Glomerular visceral epithelial cell (primary cell): Measurements from ENCODE around the gene NRF1.
"Not testable (repeated sequence)": the region's sequence is repeated elsewhere in the genome, so short reads cannot be mapped to it uniquely, and the experiment has no call there.

Source experiments
- DNase-seq: peaks from one replicate; pipeline ENCODE4 v3.0.0-alpha.2; 2016; ENCODE audit errors: extremely low spot score

The NRF1 gene

DNA sequence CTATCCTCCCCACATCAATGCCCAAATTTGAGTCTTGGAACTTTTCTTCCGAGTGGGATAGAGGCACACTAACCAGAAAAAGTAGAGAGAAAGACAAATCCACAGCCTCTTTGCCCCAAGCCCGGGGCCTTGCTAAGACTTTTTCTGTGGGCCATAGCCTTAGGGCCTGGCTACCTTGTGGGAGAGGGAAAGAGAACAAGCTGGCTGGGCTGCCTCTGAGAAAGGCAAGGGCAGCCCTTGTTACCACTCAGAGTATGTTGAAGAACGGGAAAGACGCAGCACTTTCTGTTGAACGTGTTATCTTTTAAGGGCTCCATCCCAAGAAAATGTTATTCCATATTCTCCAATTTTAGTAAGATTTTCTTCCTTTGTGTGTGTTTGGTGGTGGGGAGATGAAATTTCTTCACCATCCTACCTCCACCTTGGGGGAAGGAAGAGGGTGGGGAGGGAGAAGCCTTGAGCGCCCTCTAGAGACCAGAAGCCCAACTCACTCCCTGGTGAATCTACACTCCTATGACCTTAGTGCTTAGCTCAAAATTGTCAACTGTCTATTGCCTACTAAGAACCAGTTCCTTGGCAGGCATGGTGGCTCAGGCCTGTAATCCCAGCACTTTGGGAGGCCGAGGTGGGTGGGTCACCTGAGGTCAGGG is 3.9 kb upstream of the NRF1 start:
- peak; percentile 35 for DNase-seq

DNA sequence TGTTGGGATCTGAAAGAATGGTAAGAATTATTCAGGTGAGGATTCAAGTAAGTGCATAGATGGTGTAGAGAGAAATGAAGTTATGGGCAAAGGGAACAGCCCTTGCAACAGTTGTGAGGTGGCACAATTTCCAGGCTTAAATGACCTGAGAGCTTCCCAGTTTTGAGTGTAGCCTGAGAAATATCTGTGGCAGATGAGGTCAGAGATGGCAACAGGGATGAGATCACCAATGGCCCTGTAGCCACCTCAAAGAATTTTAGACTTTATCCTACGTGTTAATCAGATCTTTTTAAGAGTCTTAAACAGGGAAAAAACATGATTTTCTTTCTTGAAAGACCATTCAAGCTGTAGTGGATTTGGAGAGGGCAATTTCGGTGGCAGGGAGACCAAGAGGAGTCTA is 1.9 kb upstream of the NRF1 start:
- DNase-seq, result peak; percentile 50

DNA sequence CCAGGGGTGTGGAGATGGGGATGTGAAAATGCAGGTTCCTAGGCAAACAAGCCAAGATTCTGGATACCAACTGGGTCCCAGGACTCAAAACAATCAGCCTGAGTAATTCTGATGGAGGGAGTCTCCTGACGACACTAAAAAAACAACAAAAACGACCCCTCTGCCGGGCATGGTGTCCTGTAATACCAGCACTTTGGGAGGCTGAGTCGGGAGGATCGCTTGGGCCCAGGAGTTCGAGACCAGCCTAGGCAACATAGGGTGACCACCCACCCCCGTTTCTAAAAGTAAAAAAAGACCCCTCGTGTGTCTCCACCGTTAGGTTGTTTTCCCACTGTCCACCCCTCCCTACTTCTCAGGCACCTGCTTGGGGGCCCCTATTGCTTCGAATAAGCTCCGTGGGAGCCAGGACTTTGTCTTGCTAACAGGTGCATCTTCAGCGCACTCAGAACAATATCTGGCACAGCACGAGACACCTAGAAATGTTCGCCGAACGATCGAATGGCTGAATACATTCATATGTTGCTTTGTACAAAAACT is 743 bp upstream of the NRF1 start:
- DNase-seq, result no peak

DNA sequence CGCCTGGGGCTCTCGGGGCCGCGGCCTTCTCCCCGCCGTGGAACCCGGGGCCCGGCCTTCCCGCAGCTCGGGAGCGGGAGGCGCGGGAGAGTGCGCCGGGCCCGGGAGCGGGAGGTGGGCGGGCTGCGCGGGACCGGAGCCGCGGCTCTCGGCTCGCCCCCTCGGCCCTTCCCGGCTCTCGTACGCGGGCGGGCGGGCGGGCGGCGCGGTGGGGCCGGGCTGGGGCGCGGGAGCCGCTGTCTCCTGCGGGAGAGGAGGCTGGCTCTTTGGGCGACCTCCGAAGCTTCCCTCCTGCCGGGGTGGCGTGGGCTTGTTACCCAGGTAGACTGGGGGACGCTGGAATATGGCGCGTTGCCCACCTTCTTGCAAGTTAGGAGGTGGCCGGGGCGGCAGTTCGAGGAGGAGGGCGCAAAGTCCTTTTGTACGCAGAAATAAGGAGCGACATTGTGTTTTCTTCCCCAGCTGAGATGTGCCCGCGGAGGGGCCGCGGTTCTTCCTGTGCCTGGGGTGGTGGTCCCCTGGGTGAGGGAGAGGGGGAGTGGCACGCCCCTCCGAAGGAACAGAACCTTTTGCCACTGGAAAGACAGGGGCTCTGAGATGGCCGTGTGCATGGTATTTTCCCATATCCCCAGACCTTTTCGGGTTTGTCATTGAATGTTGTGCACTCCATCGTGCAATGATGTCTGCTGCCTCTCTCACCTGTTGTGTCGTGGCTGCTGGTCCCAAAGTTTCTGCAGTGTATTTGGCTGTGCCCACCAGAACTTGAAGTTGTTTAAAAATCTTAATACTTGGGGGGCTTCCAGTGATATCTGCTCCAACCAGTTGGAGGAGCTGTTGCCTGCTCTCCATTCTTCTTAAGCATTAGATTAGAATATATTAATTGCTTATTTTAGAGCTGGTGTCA is 844 bp downstream of the NRF1 start:
- peak; percentile 24 for DNase-seq

DNA sequence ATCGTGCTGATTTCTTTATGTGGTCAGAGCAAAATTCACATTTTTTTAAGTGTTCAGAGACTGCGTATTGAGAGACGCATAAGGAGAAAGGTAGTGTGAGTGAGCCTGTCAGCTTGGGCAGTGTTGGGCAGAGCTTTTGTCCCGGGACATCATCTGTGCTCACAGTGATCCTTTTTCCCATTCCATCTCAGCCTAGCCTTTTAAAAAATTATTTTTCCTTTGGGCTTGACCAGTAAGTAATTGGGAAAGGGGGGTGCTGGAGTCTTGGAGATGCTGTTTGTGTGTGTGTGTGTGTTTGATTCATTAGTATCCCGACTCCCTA is 1.5 kb downstream of the NRF1 start:
- DNase-seq, result no peak

DNA sequence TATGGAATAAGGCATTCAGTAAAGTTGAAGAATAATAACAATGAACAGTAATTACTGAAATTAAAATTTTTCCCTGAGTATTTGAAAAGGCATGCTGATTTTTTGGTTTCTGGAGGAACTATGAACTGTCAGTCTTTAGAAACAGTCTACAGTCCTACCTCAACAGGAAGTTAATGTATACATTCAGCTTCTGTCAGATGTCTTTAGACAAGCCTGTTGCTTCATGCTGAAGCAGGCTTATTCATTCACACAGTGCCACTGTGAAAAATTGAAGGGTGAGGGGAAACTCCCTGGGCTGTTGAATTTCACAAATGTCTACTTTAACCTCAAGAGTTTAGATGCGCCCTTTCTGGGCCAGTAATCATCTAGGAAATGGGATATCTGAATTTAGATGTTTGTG is 3.5 kb downstream of the NRF1 start:
- DNase-seq, result peak; percentile 13

DNA sequence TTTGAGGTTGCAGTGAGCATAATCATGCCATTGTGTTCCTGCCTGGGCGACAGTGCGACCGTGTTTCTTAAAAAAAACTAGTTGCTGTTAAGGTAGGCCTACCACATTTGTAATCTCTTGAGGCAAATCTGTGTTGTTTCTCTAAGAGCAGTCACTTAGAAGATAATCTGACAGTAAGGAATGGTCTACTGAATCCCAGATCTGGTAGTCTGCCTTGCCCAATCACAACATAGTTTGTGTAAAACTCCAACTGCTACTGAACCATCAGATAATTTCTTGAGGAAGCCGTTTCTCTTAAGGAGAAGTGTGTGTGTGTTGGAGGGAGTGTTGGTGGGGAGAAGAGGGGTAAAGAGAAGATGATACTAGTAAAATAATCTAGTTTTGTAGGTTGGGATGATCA is 5.0 kb downstream of the NRF1 start:
- no peak for DNase-seq

DNA sequence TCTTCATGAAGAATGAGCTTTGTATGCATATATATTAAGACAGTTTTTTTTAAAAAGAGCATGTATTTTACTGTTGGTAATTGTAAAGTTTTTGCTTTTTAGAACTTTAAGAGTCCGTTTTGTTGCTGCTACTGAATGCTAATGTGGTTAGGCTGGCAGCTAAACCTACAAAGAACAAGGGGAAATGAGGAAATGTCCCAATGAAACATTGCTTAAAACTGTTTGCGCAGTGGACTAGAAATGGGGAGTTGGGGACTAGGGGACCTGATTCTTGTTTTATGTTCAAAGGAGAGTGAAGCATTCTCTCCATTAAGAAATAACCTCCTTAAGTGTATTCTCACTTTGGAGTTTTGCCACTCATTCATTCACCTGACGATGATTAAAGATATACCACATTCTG is 5.7 kb downstream of the NRF1 start:
- no peak for DNase-seq

DNA sequence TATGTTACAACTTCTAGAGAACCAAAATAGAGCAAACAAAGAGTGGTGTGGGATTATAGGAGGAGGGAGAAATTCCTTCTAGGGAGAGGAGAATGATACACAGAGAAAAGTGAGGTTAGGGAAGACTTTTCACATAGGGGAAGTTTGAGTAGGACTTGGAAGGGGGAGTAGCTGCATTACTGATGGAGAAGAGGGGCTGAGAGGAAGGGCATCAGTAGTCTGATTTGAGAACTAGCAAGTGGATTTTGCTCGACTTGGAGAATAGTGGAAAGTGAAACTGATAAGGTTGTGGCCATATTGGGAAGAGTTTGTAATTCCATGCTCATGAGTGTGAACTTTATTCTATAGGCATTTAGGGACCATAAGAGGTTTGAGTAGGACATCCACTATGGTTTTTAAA is 6.1 kb downstream of the NRF1 start:
- DNase-seq, result no peak

DNA sequence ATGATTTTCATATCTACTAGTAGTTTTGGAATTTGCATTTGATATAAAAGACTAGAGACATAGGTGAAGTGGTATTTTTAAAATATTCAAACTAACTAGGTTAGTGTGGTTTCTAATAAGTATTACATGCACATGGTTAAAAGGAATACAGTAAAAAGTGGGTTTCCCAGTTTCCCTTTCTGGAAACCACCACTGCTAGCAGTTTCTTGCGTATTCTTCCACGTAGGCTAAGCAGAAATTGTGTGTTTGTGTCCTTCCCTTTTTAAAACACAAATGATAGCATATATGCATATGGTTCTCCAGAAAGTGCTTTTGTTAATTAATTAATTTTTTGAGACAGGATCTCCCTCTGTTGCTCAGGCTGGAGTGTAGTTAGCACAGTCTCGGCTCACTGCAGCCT is 15.4 kb downstream of the NRF1 start:
- no peak for DNase-seq

DNA sequence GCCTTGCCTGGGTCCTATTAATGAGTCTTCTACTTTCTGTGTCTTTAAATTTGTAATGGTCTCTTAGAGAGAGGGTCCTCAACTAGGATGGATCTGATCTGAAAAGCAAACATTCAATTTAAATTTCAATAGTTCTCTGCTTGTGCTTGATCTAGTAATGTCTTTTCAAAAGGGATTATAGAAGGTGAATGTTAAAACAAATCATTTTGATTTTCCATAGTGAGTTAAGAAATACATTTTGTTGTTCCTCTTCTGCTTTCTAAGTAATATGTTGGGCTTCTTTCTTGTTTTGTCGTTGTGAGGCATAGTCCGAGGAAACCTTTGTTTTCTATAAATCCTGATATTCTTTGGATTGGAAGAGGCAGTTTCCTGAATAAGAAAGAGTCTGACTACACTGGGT is 18.8 kb downstream of the NRF1 start:
- no peak for DNase-seq

DNA sequence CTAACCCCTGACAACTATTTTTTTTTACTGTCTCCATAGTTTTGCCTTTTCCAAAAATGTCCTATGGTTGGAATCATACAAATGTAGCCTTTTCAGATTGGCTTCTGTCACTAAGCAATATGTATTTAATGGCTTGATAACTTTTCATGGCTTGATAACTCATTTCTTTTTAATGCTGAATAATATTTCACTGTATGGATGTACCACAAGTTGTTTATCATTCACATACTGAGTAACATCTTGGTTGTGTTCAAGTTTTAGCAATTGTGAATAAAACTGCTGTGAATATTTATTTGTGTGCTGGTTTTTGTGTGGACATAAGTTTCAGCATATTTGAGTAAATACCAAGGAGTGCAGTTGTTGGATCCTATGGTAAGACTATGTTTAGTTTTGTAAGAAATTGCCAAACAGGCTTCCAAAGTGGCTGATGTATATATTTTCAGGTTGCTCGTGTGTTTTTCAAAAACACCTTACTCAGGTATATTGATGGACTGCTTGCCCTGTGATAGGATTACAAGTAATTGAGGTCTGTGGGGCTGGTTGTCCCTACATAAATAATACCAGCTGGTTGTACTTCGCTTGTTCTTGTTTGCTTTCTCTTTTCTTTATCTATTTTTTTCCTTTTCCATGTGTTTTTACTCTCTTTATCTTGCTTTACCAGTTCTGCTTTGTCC is 23.0 kb downstream of the NRF1 start:
- DNase-seq, result no peak

DNA sequence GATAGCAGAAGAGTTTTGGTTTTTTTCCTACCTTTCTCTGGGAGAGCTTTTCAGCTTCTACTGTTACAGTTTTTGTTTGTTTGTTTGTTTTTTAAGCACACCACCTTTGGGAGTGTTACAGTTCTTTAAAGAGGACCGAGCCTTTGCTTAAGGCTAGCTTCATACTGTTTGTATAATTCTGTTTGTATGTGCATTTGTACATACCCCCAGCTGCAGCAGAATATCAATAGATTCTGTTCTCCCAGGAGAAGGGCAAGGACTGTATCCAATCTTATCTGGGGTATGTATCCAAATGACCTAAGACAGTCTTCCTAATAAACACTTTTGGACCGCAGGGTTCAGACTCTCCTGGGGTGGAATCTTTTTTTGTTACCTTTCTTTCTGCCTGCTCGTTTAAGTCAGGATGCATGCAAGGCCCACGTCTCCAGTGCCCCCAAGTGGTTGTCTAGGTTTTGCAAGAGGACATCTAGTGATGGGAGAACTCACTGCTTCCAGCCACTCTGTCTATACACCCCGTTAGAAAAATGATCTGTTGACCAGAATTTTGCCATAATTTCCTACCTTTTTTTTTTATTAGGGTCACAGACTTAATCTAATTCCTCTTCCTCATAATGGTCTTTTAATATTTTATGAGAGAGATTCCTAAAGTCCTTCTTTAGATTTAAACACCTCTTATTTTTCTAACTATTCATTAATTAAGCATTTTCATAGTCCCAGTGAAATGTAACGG is 23.9 kb downstream of the NRF1 start:
- peak; percentile 66 for DNase-seq

DNA sequence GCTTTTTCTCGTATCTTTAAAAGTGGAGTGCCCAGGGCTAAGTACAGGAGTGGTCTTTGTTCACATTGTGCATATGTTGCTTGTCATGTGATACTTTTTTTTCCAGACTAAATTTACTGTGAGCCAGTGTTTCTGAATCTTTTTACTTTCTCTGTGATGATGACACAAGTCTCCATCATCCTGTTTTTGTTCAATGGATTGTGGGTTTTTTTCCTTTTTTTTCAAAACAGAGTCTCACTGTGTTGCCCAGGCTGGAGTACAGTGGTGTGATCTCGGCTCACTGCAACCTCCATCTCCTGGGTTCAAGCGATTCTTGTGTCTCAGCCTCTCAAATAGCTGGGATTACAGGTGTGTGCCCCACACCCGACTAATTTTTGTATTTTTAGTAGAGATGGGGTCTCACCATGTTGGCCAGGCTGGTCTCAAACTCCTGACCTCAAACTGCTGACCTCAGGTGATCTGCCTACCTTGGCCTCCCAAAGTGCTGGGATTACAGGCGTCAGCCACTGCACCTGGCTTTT is 24.6 kb downstream of the NRF1 start:
- not testable (repeated sequence) for DNase-seq

DNA sequence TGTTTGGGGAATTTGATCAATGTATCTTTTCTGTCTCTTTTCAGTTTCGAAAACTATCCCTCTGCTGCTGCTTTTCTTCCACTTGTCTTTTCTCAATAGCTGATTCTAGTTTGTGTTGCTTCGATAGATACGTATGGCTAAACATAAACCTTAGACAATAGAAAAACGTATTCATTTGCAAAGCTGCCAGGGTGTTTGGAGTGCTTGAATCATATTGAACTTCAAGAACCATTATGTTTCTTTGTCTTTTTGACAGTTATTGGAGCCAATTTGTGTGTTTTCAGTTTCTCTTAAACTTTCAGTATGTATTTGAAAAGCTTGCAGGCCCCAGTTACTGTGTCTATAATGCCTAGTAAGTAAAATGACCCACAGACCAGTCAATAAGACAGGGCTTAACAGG is 25.1 kb downstream of the NRF1 start:
- no peak for DNase-seq

DNA sequence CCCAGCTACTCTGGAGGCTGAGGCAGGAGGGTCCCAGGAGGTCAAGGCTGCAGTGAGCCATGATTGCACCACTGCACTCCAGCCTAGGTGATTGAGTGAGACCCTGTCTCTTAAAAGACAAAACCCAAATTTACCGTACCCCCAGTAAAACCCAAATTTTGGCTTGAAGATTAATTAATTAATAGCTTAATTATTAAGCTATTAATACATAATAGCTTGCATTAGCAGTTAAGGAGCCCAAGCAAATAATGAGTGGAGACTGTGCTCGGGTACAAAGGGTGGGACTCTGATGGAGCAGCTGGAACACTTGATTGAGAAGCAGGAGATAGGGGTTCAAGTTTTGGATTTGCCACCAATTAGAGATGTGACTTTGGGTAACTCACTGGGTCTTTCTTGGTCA is 28.9 kb downstream of the NRF1 start:
- DNase-seq, result no peak

DNA sequence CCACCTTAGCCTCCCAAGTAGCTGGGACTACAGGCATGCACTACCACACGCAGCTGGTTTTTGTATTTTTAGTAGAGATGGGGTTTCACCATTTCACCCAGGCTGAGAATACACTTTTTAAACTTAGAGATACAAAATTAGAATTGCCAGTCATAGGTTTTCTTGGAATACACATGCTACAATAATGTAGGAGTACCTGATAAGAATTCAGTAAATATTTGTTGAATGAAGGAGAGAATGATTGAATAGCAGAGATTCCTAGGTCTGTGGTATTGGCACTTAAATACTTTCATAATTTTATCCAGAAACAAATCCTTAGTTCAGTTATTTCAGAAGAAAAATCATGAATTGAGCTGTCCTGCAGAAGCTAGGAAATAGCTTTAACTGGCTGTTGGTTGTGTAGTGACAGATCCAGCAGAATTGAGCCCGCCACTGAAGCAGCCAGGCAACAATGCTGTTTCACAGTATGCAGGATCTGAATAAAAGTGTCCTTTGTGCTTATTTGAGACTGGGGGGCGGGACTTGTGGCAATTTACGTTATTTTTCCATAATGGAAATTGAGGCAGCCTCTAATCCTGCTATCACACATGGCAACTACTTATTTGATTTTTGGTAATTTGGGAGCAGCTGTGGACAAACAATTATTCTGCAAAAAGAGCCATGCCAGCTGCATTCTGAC is 31.5 kb downstream of the NRF1 start:
- DNase-seq, result no peak

DNA sequence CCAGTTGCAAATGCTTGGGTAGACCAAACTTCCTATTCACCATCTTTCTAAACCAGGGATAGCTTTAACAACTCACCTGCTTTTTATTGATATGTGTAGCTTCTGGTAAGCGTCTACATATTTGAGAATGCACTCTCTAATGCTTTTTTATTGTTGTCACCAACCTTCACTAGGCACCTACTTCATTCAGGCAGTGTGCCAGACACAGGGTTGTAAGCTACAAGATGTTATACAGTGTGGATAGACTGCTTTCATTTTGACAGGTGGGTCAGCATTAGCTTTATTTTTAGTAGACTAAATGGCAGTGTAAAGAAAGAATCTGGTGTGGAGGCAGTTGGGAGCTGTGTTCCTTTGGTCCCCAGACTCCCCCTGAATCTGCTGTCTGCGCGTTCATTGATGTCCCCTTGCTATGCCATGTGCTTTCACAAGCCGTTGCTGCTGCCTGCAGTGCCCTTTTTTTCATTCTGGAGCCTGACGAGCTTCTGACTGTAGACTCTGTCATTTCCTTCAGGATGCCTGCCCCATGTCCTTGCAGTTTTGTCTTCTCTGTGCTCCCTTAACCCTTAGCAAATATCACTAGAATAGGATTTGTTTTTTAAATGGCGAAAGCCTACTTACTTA is 32.1 kb downstream of the NRF1 start:
- DNase-seq, result no peak

DNA sequence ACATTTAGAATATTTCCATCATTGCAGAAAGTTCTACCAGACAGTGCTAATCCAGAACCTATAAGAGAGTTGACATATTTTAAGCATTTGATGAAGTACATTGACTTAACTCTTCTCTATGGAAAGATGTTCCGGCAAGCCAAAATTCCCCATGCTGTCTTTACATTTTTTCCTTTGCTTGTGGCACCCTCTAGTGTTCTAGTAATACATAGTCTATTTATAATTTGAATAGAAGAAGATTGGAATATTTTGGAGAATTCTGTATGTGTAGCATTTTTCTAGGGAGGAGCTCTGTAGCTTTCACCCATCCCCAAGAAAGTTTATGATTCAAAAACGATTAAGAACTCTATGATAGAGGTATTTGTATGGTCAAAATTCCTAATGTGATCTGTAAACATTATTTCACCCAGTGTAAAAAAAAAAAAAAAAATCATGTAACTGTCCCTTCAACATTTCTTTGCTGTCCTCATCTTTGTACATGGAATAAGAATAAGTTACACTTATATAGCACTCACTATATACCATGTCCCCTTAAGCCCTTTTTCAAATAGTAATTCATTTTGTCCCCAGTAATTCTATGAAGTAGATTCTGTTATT is 33.2 kb downstream of the NRF1 start:
- DNase-seq, result peak; percentile 43

DNA sequence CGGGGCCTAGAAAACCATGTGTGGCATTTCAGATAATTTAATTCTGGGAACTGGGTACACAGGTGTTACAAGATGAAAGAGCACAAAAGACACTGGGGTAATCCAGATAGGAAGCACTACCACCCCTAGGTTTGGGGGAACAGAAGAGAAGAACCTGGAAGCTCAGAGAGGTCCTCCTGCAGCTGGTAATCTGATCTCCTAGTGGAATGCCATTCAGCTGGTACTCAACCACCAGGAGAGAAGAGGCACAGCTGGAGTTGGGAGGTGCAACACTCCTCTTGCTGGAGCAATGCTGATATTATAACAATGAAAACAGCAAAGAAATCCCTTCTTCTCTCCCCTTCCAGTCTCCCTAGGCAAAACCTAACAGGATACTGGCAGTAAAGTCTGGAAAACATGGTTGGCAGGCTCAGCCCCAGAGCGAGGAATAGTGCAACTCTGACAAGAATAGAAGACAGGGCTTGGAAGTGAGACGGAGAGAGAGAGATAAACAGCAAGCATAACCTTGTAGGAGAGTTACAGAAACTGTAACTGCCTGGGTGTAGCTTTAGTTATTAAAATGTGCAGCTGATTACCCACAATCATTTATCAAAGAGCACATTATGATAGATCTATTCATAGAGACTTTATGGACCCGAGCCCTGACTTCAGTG is 35.0 kb downstream of the NRF1 start:
- no peak for DNase-seq
